AG09309 (cell line): ENCODE measurements around the gene CASP3.
"Not testable (repeated sequence)": the region's sequence is repeated elsewhere in the genome, so short reads cannot be mapped to it uniquely, and the experiment has no call there.

Experiments
- DNase-seq: peaks from one replicate; pipeline ENCODE4 v3.0.0-alpha.2; 2010; ENCODE audit warnings: low read depth
- H3K4me3 ChIP-seq: 2 replicates; pipeline ENCODE4 v1.5.1; 2011; ENCODE audit warnings: mild to moderate bottlenecking, low read depth, low read length, moderate library complexity; ENCODE audit not compliant: control insufficient read depth
- CTCF ChIP-seq: IDR thresholded peaks from 2 replicates; pipeline ENCODE4 v1.5.1; 2011; ENCODE audit warnings: mild to moderate bottlenecking, low read depth, low read length, inconsistent platforms; ENCODE audit not compliant: insufficient read depth, control insufficient read depth; ENCODE audit errors: missing control alignments

CASP3 gene

GRCh38 chr4:184621518-184621917 is 27.7 kb downstream of the CASP3 start:
- TF ChIP-seq CTCF, result no peak
- no peak overlapping the region for H3K4me3 ChIP-seq
- DNase-seq, result no peak

GRCh38 chr4:184620212-184620867 is 28.9 kb downstream of the CASP3 start:
- DNase-seq, result no peak
- H3K4me3 ChIP-seq, result no peak overlapping the region
- no peak for TF ChIP-seq CTCF

GRCh38 chr4:184617600-184618196 is 31.5 kb downstream of the CASP3 start:
- no peak for TF ChIP-seq CTCF
- H3K4me3 ChIP-seq, result no peak overlapping the region
- DNase-seq, result no peak

GRCh38 chr4:184616633-184617551 is 32.4 kb downstream of the CASP3 start:
- no peak for DNase-seq
- no peak overlapping the region for H3K4me3 ChIP-seq
- TF ChIP-seq CTCF, result no peak

GRCh38 chr4:184616168-184616567 is 33.1 kb downstream of the CASP3 start:
- H3K4me3 ChIP-seq, DNase-seq: not testable (repeated sequence)

- no peak overlapping the region for H3K4me3 ChIP-seq
- no peak for DNase-seq
- TF ChIP-seq CTCF, result no peak
These were observed 34.7 kb downstream of the CASP3 start for GRCh38 chr4:184614509-184614908.

GRCh38 chr4:184613405-184613804 is 35.8 kb downstream of the CASP3 start:
- no peak for DNase-seq
- no peak for TF ChIP-seq CTCF
- no peak overlapping the region for H3K4me3 ChIP-seq
